H9 (cell line): ENCODE data around the gene MICOS13. TPM values are rescaled to one million over a fixed set of nuclear protein-coding genes. Genes with fewer than 3 reads are reported as not detected.

Source experiments
- DNase-seq: peaks from one replicate; pipeline ENCODE4 v3.0.0-alpha.2; 2017
- H2AFZ ChIP-seq: one replicate; pipeline ENCODE4 v1.6.1; 2013; ENCODE audit warnings: mild to moderate bottlenecking, low read length, control low read depth, moderate library complexity
- H2AK5ac ChIP-seq: 2 replicates; pipeline ENCODE4 v1.6.1; 2013; ENCODE audit warnings: low read length, control low read depth, mixed read lengths; ENCODE audit not compliant: insufficient read length
- H2BK120ac ChIP-seq: one replicate; pipeline ENCODE4 v1.6.1; 2013; ENCODE audit warnings: low read depth, mild to moderate bottlenecking, low read length, control low read depth, inconsistent platforms; ENCODE audit not compliant: poor library complexity, severe bottlenecking
- H2BK12ac ChIP-seq: 2 replicates; pipeline ENCODE4 v1.6.1; 2013; ENCODE audit warnings: low read length, control low read depth, mixed read lengths, low read depth; ENCODE audit not compliant: insufficient read length
- H2BK15ac ChIP-seq: 2 replicates; pipeline ENCODE4 v1.6.1; 2013; ENCODE audit warnings: low read depth, low read length, control low read depth
- H2BK20ac ChIP-seq: one replicate; pipeline ENCODE4 v1.6.1; 2013; ENCODE audit warnings: low read depth, mild to moderate bottlenecking, low read length, control low read depth, inconsistent platforms; ENCODE audit not compliant: poor library complexity, severe bottlenecking
- H2BK5ac ChIP-seq: 2 replicates; pipeline ENCODE4 v1.6.1; 2013; ENCODE audit warnings: low read length, control low read depth, mixed read lengths; ENCODE audit not compliant: insufficient read length
- H3K14ac ChIP-seq: 2 replicates; pipeline ENCODE4 v1.6.1; 2013; ENCODE audit warnings: low read length, control low read depth; ENCODE audit not compliant: insufficient read depth
- H3K18ac ChIP-seq: 2 replicates; pipeline ENCODE4 v1.6.1; 2013; ENCODE audit warnings: low read depth, mild to moderate bottlenecking, mixed read lengths, low read length, control low read depth; ENCODE audit not compliant: insufficient read length
- H3K23ac ChIP-seq: 2 replicates; pipeline ENCODE4 v1.6.1; 2013; ENCODE audit warnings: low read length, control low read depth, mixed read lengths, low read depth; ENCODE audit not compliant: insufficient read length
- H3K23me2 ChIP-seq: 2 replicates; pipeline ENCODE4 v1.6.1; 2013; ENCODE audit warnings: low read depth, mild to moderate bottlenecking, mixed read lengths, low read length, control low read depth; ENCODE audit not compliant: insufficient read length, poor library complexity, severe bottlenecking
- H3K27ac ChIP-seq: 2 replicates; pipeline ENCODE4 v1.5.1; 2013; ENCODE audit warnings: low read length, control low read depth, mixed read lengths, low read depth; ENCODE audit not compliant: insufficient read length
- H3K27me3 ChIP-seq: 2 replicates; pipeline ENCODE4 v1.6.1; 2013; ENCODE audit warnings: low read length, control low read depth, inconsistent platforms; ENCODE audit not compliant: insufficient read depth
- H3K4ac ChIP-seq: 2 replicates; pipeline ENCODE4 v1.6.1; 2013; ENCODE audit warnings: low read depth, mild to moderate bottlenecking, control low read depth, inconsistent platforms, low read length, moderate library complexity
- H3K4me1 ChIP-seq: 2 replicates; pipeline ENCODE4 v1.6.1; 2013; ENCODE audit warnings: low read length, control low read depth, inconsistent platforms; ENCODE audit not compliant: insufficient read depth
- H3K4me2 ChIP-seq: 2 replicates; pipeline ENCODE4 v1.6.1; 2013; ENCODE audit warnings: low read length, control low read depth, mixed read lengths; ENCODE audit not compliant: insufficient read length, insufficient read depth
- H3K56ac ChIP-seq: 2 replicates; pipeline ENCODE4 v1.6.1; 2013; ENCODE audit warnings: low read depth, mild to moderate bottlenecking, mixed read lengths, low read length, control low read depth; ENCODE audit not compliant: insufficient read length
- H3K79me1 ChIP-seq: 2 replicates; pipeline ENCODE4 v1.6.1; 2013; ENCODE audit warnings: low read depth, mild to moderate bottlenecking, moderate library complexity, low read length, control low read depth, inconsistent platforms; ENCODE audit not compliant: insufficient read depth, poor library complexity, severe bottlenecking
- H3K79me2 ChIP-seq: 2 replicates; pipeline ENCODE4 v1.6.1; 2013; ENCODE audit warnings: low read length, control low read depth, inconsistent platforms; ENCODE audit not compliant: insufficient read depth
- H3K9ac ChIP-seq: 2 replicates; pipeline ENCODE4 v1.6.1; 2013; ENCODE audit warnings: low read length, control low read depth, mixed read lengths; ENCODE audit not compliant: insufficient read length; ENCODE audit errors: extremely low read depth
- H3K9me3 ChIP-seq: one replicate; pipeline ENCODE4 v1.6.1; 2013; ENCODE audit warnings: low read depth, low read length, inconsistent platforms; ENCODE audit not compliant: control insufficient read depth
- H3T11ph ChIP-seq: one replicate; pipeline ENCODE4 v1.6.1; 2013; ENCODE audit warnings: mild to moderate bottlenecking, low read length, control low read depth, inconsistent platforms
- H4K20me1 ChIP-seq: one replicate; pipeline ENCODE4 v1.6.1; 2013; ENCODE audit not compliant: control insufficient read depth, insufficient read length, insufficient read depth
- H4K5ac ChIP-seq: 2 replicates; pipeline ENCODE4 v1.6.1; 2013; ENCODE audit warnings: low read depth, mild to moderate bottlenecking, mixed read lengths, low read length, control low read depth; ENCODE audit not compliant: insufficient read length
- H4K8ac ChIP-seq: replicated peaks from 2 replicates; pipeline ENCODE4 v1.6.1; 2013; ENCODE audit warnings: low read length, control low read depth, mixed read lengths, low read depth; ENCODE audit not compliant: insufficient read length
- H4K91ac ChIP-seq: 2 replicates; pipeline ENCODE4 v1.6.1; 2013; ENCODE audit warnings: low read depth, mild to moderate bottlenecking, moderate library complexity, mixed read lengths, low read length, control low read depth; ENCODE audit not compliant: insufficient read length
- H3K27ac Mint-ChIP-seq, 3 experiments: 2 replicates in 2 of 3; 3 replicates in 1 of 3; pipeline ENCODE4 v1.8.0; 2020 to 2021; ENCODE audit warnings: mixed read lengths in 3 of 3, mild to moderate bottlenecking in 1 of 3, moderate library complexity in 1 of 3
- H3K27me3 Mint-ChIP-seq: 2 replicates; pipeline ENCODE4 v1.8.0; 2021; ENCODE audit warnings: low read depth, mild to moderate bottlenecking, moderate library complexity, mixed read lengths
- H3K36me3 Mint-ChIP-seq, 3 experiments: 2 replicates in 2 of 3; 3 replicates in 1 of 3; pipeline ENCODE4 v1.8.0; 2020 to 2021; ENCODE audit warnings: low read depth in 3 of 3, mixed read lengths in 3 of 3; ENCODE audit not compliant: insufficient read depth in 1 of 3
- H3K4me1 Mint-ChIP-seq, 2 experiments: 2 replicates each; pipeline ENCODE4 v1.8.0; 2020; ENCODE audit warnings: mixed read lengths in 2 of 2
- H3K4me3 Mint-ChIP-seq, 2 experiments: 2 replicates in 1 of 2; 3 replicates in 1 of 2; pipeline ENCODE4 v1.8.0; 2020 to 2021; ENCODE audit warnings: mild to moderate bottlenecking in 2 of 2, mixed read lengths in 2 of 2, moderate library complexity in 1 of 2
- H3K9me3 Mint-ChIP-seq, 2 experiments: 2 replicates in 1 of 2; 3 replicates in 1 of 2; pipeline ENCODE4 v1.8.0; 2020; ENCODE audit warnings: mild to moderate bottlenecking in 2 of 2, mixed read lengths in 2 of 2, moderate library complexity in 1 of 2
- CTCF ChIP-seq: fragments of 200-600 bp; sonication (generic); conservative IDR thresholded peaks from 3 replicates; pipeline ENCODE4 v1.8.0; 2021; ENCODE audit warnings: antibody characterized with exemption, mild to moderate bottlenecking
- WGBS: extraction: QIAGEN DNeasy Blood & Tissue Kit; methylation state at CpG from one replicate; pipeline ENCODE4 v1.1.7; 2013; ENCODE audit warnings: missing lambda C conversion rate, low lambda C conversion rate, mixed read lengths; ENCODE audit not compliant: insufficient read length; ENCODE audit errors: extremely low coverage; 5-methylcytosine and 5-hydroxymethylcytosine counted together
- total RNA-seq: library from RNA; stranded (reverse); gene quantifications from 2 replicates; pipeline ENCODE4 v1.2.1, GENCODE V29; 2021

The MICOS13 gene
- total RNA-seq, 1 experiment from 2014 or later = 23.8 TPM

GRCh38 chr19:5680084-5680436, 256 bp downstream of the MICOS13 start:
- no peaks in the 10 kb centered on the region; the same call in 1 of the 2 replicates for H3K4me1 ChIP-seq
- no peak overlapping the region for H2BK120ac ChIP-seq
- no peak overlapping the region for H2BK5ac ChIP-seq
- H3T11ph ChIP-seq = no peak overlapping the region
- H3K18ac ChIP-seq = no peak overlapping the region
- no peak overlapping the region for H2BK20ac ChIP-seq
- H4K8ac ChIP-seq = no peak overlapping the region
- no peak overlapping the region for H3K4ac ChIP-seq
- no peak for TF ChIP-seq CTCF
- peak overlapping the region; percentile 92 to 98 for H3K4me3 Mint-ChIP-seq
- H3K27ac Mint-ChIP-seq = peak overlapping the region; percentile 38 to 94 (median 93); a peak in 6 of 7 replicates
- H3K9ac ChIP-seq = peak overlapping the region; percentile 50
- no CpG with 5 or more reads among the region's 23 CpGs for WGBS
- no peak overlapping the region for H2AK5ac ChIP-seq
- no peak overlapping the region for H4K91ac ChIP-seq
- H3K23ac ChIP-seq = no peak overlapping the region
- no peak overlapping the region for H2BK12ac ChIP-seq
- no peaks in the 10 kb centered on the region for H3K9me3 ChIP-seq
- peak overlapping the region; percentile 69 for H3K4me2 ChIP-seq
- H3K27me3 ChIP-seq = no peaks in the 10 kb centered on the region
- H3K27me3 Mint-ChIP-seq = peaks cover 9% of the 10 kb centered on the region
- no peaks in the 10 kb centered on the region for H3K79me1 ChIP-seq
- no peak overlapping the region for H2BK15ac ChIP-seq
- peaks cover 20 to 27% of the 10 kb centered on the region in 2 experiments for H3K4me1 Mint-ChIP-seq
- H2AFZ ChIP-seq = no peak overlapping the region
- no peak overlapping the region for H3K56ac ChIP-seq
- peaks cover 0 to 2% of the 10 kb centered on the region in 2 experiments; a peak in 2 of 5 replicates for H3K9me3 Mint-ChIP-seq
- peaks cover 0 to 3% (median 0%) of the 10 kb centered on the region in 3 experiments; a peak in 1 of 7 replicates for H3K36me3 Mint-ChIP-seq
- H3K23me2 ChIP-seq = peaks cover 14% of the 10 kb centered on the region
- H4K20me1 ChIP-seq = no peaks in the 10 kb centered on the region
- no peak overlapping the region; the same call in 1 of the 2 replicates for H3K14ac ChIP-seq
- no peak for DNase-seq
- no peaks in the 10 kb centered on the region for H3K79me2 ChIP-seq
- H4K5ac ChIP-seq = no peak overlapping the region
- H3K27ac ChIP-seq = no peak overlapping the region
